ENCODE data around the gene TOLLIP.

Gene TOLLIP

DNA sequence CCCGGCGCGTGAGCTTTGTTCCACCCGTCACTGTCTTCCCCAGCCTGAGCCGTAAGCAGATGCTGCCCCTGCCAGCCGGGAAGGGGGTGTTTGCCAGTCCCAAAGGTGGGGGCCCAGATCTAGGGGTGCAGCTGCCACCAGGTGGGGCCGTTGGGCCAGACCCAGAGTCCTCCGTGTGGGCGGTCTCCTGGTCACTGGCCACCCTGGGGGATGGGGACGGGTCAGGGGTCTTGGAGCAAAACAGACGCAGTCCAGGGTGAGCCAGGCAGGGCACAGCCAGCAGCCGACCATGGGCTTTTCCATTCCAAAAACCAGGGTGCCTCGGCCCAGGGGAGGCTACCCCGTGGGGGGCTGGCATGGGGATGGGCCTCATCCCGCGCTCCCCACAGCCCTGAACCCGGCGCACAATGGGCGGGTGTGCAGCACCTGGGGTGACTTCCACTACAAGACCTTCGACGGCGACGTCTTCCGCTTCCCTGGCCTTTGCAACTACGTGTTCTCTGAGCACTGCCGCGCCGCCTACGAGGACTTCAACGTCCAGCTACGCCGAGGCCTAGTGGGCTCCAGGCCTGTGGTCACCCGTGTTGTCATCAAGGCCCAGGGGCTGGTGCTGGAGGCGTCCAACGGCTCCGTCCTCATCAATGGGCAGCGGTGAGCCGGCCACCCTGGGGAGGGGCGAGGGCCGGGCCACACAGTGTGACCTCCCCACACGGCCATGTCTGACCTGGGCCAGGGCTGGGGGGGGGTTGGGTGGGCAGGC is 83.0 kb downstream of the TOLLIP start:
- TF ChIP-seq CTBP1 (IDR thresholded peaks at IDR 0.05; ENCODE audit: borderline replicate concordance) (no peak), TARDBP (IDR thresholded peaks at IDR 0.05) (no peak), NFRKB (IDR thresholded peaks at IDR 0.05) (no peak), SP1 (IDR thresholded peaks at IDR 0.05) (no peak), FOXK2 (IDR thresholded peaks at IDR 0.05) (no peak), FOXA1 (IDR thresholded peaks at IDR 0.05) (no peak), HDGF (IDR thresholded peaks at IDR 0.05; ENCODE audit: borderline replicate concordance) (no peak), FOXM1 (IDR thresholded peaks at IDR 0.05; ENCODE audit: borderline replicate concordance) (no peak), LEF1 (IDR thresholded peaks at IDR 0.05; ENCODE audit: borderline replicate concordance) (no peak), ELF4 (IDR thresholded peaks at IDR 0.05) (no peak), SUZ12 (IDR thresholded peaks at IDR 0.05) (no peak), ZNF384 (IDR thresholded peaks at IDR 0.05) (no peak), BHLHE40 (IDR thresholded peaks at IDR 0.05; ENCODE audit: borderline replicate concordance) (no peak)
- TF ChIP-seq, protein P1, sequence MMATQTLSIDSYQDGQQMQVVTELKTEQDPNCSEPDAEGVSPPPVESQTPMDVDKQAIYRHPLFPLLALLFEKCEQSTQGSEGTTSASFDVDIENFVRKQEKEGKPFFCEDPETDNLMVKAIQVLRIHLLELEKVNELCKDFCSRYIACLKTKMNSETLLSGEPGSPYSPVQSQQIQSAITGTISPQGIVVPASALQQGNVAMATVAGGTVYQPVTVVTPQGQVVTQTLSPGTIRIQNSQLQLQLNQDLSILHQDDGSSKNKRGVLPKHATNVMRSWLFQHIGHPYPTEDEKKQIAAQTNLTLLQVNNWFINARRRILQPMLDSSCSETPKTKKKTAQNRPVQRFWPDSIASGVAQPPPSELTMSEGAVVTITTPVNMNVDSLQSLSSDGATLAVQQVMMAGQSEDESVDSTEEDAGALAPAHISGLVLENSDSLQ (IDR thresholded peaks at IDR 0.05) = no peak
- POLR2A ChIA-PET = no interaction called here
- DNase-seq (ENCODE audit: extremely low spot score) = no peak
- CTCF ChIA-PET = no interaction called here

DNA sequence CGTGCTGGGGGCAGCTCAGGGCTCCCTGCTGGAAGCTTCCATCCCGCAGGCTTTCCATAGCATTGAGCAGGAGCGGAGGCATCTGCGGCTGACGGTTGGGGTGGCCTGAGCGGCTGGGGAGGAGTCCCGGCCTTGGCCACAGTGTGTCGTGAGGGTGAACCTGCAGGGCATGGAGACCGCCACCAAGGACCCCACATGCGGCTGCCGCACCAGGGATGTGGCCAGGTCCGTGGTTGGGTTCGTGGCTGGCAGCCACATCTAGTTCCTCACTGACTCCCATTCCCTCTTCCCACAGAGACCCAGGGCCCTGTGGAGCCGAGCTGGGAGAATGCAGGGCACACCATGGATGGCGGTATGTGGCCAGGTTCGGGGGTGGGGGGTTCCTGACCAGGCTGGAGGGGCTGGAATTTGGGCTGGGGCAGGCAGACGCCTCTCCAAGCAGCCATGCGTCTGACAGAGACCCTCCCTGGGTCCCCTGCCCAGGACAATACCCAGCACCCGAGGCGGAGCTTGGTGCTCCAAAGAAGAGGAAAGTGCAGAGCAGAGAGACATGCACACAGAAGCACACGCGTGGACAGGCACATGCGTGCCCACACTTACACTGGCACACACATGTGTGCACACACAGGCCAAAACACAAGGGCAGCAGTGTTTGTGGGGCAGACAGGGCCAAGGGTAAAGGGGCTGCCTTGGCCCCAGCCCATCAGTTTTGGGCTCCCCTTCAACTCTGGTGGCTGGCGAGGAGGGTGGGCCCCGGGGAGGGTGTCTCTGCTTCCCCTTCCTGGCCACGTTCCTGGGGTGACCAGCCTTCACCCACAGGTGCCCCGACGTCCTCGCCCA is 83.8 kb downstream of the TOLLIP start:
- CTCF ChIA-PET = interaction anchor here (0.6 kb wide), 1 partner anchor 214 kb away, joined by 3 read pairs; no protein-coding TSS in a partner anchor
- DNase-seq (ENCODE audit: extremely low spot score) = no peak
- POLR2A ChIA-PET = no interaction called here

DNA sequence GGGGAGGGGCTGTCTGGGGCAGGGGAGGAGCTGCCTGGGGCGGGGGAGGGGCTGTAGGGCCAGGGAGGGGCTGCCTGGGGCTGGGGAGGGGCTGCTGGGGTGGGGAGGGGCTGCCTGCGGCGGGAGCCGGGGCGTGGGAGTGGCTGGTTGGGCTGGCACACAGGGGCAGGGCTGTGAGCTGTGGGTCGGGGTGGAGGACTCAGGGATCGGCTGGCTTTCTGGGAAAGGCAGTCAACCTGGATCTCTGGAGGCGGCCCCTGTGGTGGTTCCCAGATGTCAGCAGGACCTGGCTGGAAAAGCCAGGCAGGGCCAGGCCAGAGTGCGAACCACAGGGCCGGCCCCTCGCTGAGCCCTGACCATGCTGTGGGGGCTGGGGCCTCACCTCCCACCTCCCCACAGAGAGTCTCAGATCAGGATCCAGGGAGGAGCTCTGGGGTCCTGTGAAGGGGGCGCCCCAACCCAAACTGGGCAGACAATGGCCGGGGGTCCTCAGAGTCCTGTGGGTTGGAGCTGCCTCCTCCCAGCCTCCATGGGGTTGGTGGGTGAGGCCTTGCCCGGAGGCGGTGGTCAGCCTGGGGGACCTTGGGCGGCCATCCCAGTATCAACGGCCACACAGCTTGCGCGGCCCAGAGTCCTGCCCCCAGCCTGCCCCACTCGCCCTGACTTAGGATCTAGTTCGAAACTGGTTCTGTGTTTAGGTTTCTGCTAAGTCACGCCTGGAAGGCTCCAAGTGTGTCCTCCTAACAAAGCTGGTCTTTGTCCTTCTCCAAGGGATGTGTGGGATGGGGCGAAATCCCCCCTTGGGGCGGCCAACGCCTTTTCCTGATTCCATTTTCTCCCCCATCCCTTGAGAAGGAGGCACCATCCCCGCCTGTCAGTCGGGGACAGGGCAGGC is 84.7 kb downstream of the TOLLIP start:
- ChIA-PET CTCF (interaction anchor here (0.6 kb wide), 1 partner anchor 214 kb away, joined by 3 read pairs; no protein-coding TSS in a partner anchor), POLR2A (no interaction called here)
- TF ChIP-seq FOXM1 (IDR thresholded peaks at IDR 0.05; ENCODE audit: borderline replicate concordance) = no peak
- no peak for TF ChIP-seq HDGF (IDR thresholded peaks at IDR 0.05; ENCODE audit: borderline replicate concordance)
- DNase-seq (ENCODE audit: extremely low spot score) = no peak

More for the DNA sequence above, 83.8 kb downstream of the TOLLIP start:
- TF ChIP-seq FOXA1 (IDR thresholded peaks at IDR 0.05) (no peak), ZNF384 (IDR thresholded peaks at IDR 0.05) (no peak), SUZ12 (IDR thresholded peaks at IDR 0.05) (no peak), FOXK2 (IDR thresholded peaks at IDR 0.05) (no peak), TARDBP (IDR thresholded peaks at IDR 0.05) (no peak), ARNT (IDR thresholded peaks at IDR 0.05) (no peak), BHLHE40 (IDR thresholded peaks at IDR 0.05; ENCODE audit: borderline replicate concordance) (no peak), LEF1 (IDR thresholded peaks at IDR 0.05; ENCODE audit: borderline replicate concordance) (no peak), L3MBTL2 (conservative IDR thresholded peaks at IDR 0.05) (no peak), CTBP1 (IDR thresholded peaks at IDR 0.05; ENCODE audit: borderline replicate concordance) (no peak), ELF4 (IDR thresholded peaks at IDR 0.05) (no peak), NFRKB (IDR thresholded peaks at IDR 0.05) (no peak)
- TF ChIP-seq, protein P1 (IDR thresholded peaks at IDR 0.05) = no peak
